ENCODE data around the gene PRR7. TPM values are rescaled to one million over a fixed set of nuclear protein-coding genes. Genes with fewer than 3 reads are reported as not detected.

PRR7 gene
- total and polyA plus RNA-seq, 4 donors, result 0.17 to 1.4 (median 0.49) TPM

GRCh38 chr5:177462021-177462670 lies 15.5 kb downstream of the PRR7 start:
- Histone ChIP-seq H3K4me1 (ENCODE audit: control insufficient read depth in 4 of 4, insufficient read depth in 4 of 4, low read length in 3 of 4) (no peaks in the 10 kb centered on the region), H3K4me3 (ENCODE audit: low read depth in 1 of 3, low read length in 3 of 3) (no peak overlapping the region), H3K9ac (ENCODE audit: low read depth in 1 of 2, low read length in 2 of 2) (no peak overlapping the region), H3K27me3 (ENCODE audit: control insufficient read depth in 4 of 4, insufficient read depth in 4 of 4, low read length in 3 of 4) (no peaks in the 10 kb centered on the region), H3K27ac (ENCODE audit: low read depth in 1 of 2, low read length in 2 of 2) (no peak overlapping the region), H3K36me3 (ENCODE audit: control insufficient read depth in 4 of 4, insufficient read depth in 3 of 4, low read depth in 1 of 4, low read length in 3 of 4) (no peaks in the 10 kb centered on the region), H3K9me3 (ENCODE audit: control insufficient read depth in 4 of 4, low read length in 3 of 4) (no peaks in the 10 kb centered on the region)
- no peak for DNase-seq (ENCODE audit: low spot score)
- WGBS, result 77% methylated on average over 27 of the region's 27 CpGs
- TF ChIP-seq, protein P1, sequence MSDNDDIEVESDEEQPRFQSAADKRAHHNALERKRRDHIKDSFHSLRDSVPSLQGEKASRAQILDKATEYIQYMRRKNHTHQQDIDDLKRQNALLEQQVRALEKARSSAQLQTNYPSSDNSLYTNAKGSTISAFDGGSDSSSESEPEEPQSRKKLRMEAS (IDR thresholded peaks at IDR 0.05), result no peak
- TF ChIP-seq JUND (IDR thresholded peaks at IDR 0.05) (no peak), TAF1 (conservative IDR thresholded peaks at IDR 0.05) (no peak), NR2F2 (IDR thresholded peaks at IDR 0.05) (peak; percentile 98), RAD21 (IDR thresholded peaks at IDR 0.05) (no peak), SP1 (IDR thresholded peaks at IDR 0.05) (peak; percentile 52)

- no peak for DNase-seq (ENCODE audit: low spot score)
- Histone ChIP-seq H3K36me3 (ENCODE audit: control insufficient read depth in 4 of 4, insufficient read depth in 3 of 4, low read depth in 1 of 4, low read length in 3 of 4) (no peaks in the 10 kb centered on the region), H3K27me3 (ENCODE audit: control insufficient read depth in 4 of 4, insufficient read depth in 4 of 4, low read length in 3 of 4) (no peaks in the 10 kb centered on the region), H3K9me3 (ENCODE audit: control insufficient read depth in 4 of 4, low read length in 3 of 4) (no peaks in the 10 kb centered on the region), H3K4me1 (ENCODE audit: control insufficient read depth in 4 of 4, insufficient read depth in 4 of 4, low read length in 3 of 4) (no peaks in the 10 kb centered on the region), H3K27ac (ENCODE audit: low read depth in 1 of 2, low read length in 2 of 2) (no peak overlapping the region), H3K9ac (ENCODE audit: low read depth in 1 of 2, low read length in 2 of 2) (no peak overlapping the region), H3K4me3 (ENCODE audit: low read depth in 1 of 3, low read length in 3 of 3) (no peak overlapping the region)
- WGBS, result 91% methylated on average over 11 of the region's 11 CpGs
- TF ChIP-seq TAF1 (conservative IDR thresholded peaks at IDR 0.05) (no peak), GABPA (IDR thresholded peaks at IDR 0.05 in 1 of 2, conservative IDR thresholded peaks at IDR 0.05 in 1 of 2) (no peak), EGR1 (IDR thresholded peaks at IDR 0.05; ENCODE audit: low read depth in 2 of 2) (no peak), SP1 (IDR thresholded peaks at IDR 0.05) (no peak), NR2F2 (IDR thresholded peaks at IDR 0.05) (no peak), JUND (IDR thresholded peaks at IDR 0.05) (no peak), FOXA1 (IDR thresholded peaks at IDR 0.05) (no peak), FOXA2 (IDR thresholded peaks at IDR 0.05) (no peak), YY1 (IDR thresholded peaks at IDR 0.05) (no peak), HNF4A (conservative IDR thresholded peaks at IDR 0.05) (no peak), RAD21 (IDR thresholded peaks at IDR 0.05) (no peak), CTCF (IDR thresholded peaks at IDR 0.05; ENCODE audit: low read depth, low read length, missing input control) (no peak), HNF4G (IDR thresholded peaks at IDR 0.05) (no peak), RXRA (IDR thresholded peaks at IDR 0.05) (no peak), REST (IDR thresholded peaks at IDR 0.05) (no peak), ZBTB33 (IDR thresholded peaks at IDR 0.05) (no peak)
- TF ChIP-seq, protein P1 (IDR thresholded peaks at IDR 0.05), result no peak
- TF ChIP-seq, protein P2, sequence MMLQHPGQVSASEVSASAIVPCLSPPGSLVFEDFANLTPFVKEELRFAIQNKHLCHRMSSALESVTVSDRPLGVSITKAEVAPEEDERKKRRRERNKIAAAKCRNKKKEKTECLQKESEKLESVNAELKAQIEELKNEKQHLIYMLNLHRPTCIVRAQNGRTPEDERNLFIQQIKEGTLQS (IDR thresholded peaks at IDR 0.05), result no peak
Measured at GRCh38 chr5:177465044-177465443, 18.4 kb downstream of the PRR7 start.

Measured in liver (tissue), 9 donors.